Measurements from ENCODE around the gene NPM3. TPM values are rescaled to one million over a fixed set of nuclear protein-coding genes. Genes with fewer than 3 reads are reported as not detected.

NPM3 gene
- total RNA-seq, 1 experiment from 2014 or later: 260 TPM

DNA sequence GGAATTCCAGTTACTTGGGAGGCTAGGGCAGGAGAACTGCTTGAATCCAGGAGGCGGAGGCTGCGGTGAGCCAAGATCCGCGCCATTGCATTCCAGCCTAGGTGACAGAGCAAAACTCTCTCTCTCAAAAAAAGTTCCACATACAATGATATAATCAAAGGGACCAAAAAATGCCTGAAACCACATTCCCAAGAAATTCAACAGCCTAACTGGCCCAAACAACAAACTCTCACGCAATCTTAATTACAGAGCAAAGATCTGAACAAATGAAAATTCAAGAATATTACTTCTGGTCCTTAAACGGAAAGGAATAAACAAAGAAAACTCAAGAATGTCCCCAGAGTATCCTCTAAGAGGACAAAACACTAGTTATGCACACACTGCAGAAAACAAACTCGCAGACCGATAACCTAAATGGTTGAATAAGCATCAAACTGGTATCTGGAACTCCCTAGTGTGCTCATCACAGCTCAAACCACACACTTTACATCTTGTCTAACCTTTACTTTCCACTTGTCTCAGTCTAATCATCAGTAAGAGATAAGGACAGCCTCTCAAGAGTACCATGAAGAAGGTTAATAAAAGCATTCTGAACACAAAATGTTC, 31.3 kb upstream of the NPM3 start (continued):
- TF ChIP-seq, protein P1, sequence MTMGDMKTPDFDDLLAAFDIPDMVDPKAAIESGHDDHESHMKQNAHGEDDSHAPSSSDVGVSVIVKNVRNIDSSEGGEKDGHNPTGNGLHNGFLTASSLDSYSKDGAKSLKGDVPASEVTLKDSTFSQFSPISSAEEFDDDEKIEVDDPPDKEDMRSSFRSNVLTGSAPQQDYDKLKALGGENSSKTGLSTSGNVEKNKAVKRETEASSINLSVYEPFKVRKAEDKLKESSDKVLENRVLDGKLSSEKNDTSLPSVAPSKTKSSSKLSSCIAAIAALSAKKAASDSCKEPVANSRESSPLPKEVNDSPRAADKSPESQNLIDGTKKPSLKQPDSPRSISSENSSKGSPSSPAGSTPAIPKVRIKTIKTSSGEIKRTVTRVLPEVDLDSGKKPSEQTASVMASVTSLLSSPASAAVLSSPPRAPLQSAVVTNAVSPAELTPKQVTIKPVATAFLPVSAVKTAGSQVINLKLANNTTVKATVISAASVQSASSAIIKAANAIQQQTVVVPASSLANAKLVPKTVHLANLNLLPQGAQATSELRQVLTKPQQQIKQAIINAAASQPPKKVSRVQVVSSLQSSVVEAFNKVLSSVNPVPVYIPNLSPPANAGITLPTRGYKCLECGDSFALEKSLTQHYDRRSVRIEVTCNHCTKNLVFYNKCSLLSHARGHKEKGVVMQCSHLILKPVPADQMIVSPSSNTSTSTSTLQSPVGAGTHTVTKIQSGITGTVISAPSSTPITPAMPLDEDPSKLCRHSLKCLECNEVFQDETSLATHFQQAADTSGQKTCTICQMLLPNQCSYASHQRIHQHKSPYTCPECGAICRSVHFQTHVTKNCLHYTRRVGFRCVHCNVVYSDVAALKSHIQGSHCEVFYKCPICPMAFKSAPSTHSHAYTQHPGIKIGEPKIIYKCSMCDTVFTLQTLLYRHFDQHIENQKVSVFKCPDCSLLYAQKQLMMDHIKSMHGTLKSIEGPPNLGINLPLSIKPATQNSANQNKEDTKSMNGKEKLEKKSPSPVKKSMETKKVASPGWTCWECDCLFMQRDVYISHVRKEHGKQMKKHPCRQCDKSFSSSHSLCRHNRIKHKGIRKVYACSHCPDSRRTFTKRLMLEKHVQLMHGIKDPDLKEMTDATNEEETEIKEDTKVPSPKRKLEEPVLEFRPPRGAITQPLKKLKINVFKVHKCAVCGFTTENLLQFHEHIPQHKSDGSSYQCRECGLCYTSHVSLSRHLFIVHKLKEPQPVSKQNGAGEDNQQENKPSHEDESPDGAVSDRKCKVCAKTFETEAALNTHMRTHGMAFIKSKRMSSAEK (CRISPR knock-in tag; IDR thresholded peaks at IDR 0.05; ENCODE audit: borderline replicate concordance): no peak
- TF ChIP-seq, protein P2, sequence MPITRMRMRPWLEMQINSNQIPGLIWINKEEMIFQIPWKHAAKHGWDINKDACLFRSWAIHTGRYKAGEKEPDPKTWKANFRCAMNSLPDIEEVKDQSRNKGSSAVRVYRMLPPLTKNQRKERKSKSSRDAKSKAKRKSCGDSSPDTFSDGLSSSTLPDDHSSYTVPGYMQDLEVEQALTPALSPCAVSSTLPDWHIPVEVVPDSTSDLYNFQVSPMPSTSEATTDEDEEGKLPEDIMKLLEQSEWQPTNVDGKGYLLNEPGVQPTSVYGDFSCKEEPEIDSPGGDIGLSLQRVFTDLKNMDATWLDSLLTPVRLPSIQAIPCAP (CRISPR knock-in tag; IDR thresholded peaks at IDR 0.05): no peak
- TF ChIP-seq, protein P3, sequence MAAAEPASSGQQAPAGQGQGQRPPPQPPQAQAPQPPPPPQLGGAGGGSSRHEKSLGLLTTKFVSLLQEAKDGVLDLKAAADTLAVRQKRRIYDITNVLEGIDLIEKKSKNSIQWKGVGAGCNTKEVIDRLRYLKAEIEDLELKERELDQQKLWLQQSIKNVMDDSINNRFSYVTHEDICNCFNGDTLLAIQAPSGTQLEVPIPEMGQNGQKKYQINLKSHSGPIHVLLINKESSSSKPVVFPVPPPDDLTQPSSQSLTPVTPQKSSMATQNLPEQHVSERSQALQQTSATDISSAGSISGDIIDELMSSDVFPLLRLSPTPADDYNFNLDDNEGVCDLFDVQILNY (CRISPR knock-in tag; IDR thresholded peaks at IDR 0.05): no peak
- TF ChIP-seq CREB1 (CRISPR knock-in tag; IDR thresholded peaks at IDR 0.05): no peak
- no peak for TF ChIP-seq ZNF232 (CRISPR knock-in tag; IDR thresholded peaks at IDR 0.05)

DNA sequence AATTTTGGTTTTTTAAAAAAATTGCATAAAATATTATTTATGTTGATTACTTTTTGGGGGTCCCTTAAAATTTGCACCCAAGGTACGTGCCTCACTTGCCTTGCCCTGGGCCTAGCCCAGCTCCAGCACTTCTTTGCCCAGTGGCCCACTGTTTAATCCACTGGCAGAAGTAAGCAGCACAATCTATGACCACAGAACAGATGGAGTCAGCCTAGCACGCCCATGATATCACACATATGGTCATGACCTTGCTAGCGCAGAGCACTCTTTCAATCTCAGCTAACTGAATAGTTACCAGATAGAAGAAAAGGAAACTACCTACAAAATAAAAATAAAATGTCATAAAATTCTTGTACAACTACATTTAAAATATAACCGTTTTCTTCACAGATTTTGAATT, 29.4 kb upstream of the NPM3 start:
- Mint-ChIP-seq H3K4me3 (no peak overlapping the region), H3K9me3 (no peaks in the 10 kb centered on the region), H3K27me3 (ENCODE audit: low read depth) (no peaks in the 10 kb centered on the region), H3K36me3 (peaks cover 41% of the 10 kb centered on the region), H3K4me1 (peaks cover 34% of the 10 kb centered on the region), H3K27ac (peak overlapping the region; percentile 70; the same call in 1 of the 2 replicates)
- POLR2A ChIA-PET: interaction anchor here (1.0 kb wide), 1 partner anchor 16 kb away, joined by 3 read pairs; no protein-coding TSS in a partner anchor
- TF ChIP-seq, protein P4, sequence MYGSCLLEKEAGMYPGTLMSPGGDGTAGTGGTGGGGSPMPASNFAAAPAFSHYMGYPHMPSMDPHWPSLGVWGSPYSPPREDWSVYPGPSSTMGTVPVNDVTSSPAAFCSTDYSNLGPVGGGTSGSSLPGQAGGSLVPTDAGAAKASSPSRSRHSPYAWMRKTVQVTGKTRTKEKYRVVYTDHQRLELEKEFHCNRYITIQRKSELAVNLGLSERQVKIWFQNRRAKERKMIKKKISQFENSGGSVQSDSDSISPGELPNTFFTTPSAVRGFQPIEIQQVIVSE (CRISPR knock-in tag; IDR thresholded peaks at IDR 0.05; ENCODE audit: borderline replicate concordance): no peak
- CTCF ChIA-PET: no interaction called here
- DNase-seq (ENCODE audit: low spot score) (no peak), ATAC-seq (no peak)

DNA sequence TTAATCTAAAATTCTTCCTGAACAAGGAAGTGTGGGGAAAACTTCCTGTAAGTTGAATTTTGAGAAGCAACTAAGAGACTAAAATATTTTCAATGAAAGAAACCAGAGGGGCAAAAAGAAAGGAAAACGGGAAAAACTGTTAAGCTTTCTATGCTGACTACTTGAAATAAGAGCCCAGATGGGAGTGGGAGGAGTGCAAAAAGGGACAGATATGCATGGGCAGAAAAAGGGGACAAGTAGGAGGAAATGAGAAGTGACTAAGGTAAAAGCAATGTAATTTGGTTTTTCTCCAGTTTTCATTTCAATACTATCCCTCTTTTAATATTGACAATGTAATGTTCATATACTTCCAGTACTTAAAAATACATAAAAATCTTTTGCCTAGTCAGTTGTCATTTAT, 23.9 kb upstream of the NPM3 start:
- ChIA-PET POLR2A (no interaction called here), CTCF (no interaction called here)
- Mint-ChIP-seq H3K9me3 (no peaks in the 10 kb centered on the region), H3K4me1 (peaks cover 3% of the 10 kb centered on the region; the same call in 1 of the 2 replicates), H3K27ac (no peak overlapping the region), H3K36me3 (peaks cover 69% of the 10 kb centered on the region), H3K4me3 (no peak overlapping the region), H3K27me3 (ENCODE audit: low read depth) (no peaks in the 10 kb centered on the region)
- DNase-seq (ENCODE audit: low spot score): no peak
- no peak for ATAC-seq
- no peak for TF ChIP-seq CBFB (CRISPR knock-in tag; IDR thresholded peaks at IDR 0.05; ENCODE audit: low read depth)
- no peak for TF ChIP-seq MXD4 (CRISPR knock-in tag; IDR thresholded peaks at IDR 0.05; ENCODE audit: borderline replicate concordance)
- TF ChIP-seq, protein P5, sequence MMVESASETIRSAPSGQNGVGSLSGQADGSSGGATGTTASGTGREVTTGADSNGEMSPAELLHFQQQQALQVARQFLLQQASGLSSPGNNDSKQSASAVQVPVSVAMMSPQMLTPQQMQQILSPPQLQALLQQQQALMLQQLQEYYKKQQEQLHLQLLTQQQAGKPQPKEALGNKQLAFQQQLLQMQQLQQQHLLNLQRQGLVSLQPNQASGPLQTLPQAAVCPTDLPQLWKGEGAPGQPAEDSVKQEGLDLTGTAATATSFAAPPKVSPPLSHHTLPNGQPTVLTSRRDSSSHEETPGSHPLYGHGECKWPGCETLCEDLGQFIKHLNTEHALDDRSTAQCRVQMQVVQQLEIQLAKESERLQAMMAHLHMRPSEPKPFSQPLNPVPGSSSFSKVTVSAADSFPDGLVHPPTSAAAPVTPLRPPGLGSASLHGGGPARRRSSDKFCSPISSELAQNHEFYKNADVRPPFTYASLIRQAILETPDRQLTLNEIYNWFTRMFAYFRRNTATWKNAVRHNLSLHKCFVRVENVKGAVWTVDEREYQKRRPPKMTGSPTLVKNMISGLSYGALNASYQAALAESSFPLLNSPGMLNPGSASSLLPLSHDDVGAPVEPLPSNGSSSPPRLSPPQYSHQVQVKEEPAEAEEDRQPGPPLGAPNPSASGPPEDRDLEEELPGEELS (CRISPR knock-in tag; IDR thresholded peaks at IDR 0.05): no peak
- TF ChIP-seq TCF7 (CRISPR knock-in tag; IDR thresholded peaks at IDR 0.05; ENCODE audit: low read depth): no peak
- no peak for TF ChIP-seq SOX15 (CRISPR knock-in tag; IDR thresholded peaks at IDR 0.05)
- TF ChIP-seq, protein P6, sequence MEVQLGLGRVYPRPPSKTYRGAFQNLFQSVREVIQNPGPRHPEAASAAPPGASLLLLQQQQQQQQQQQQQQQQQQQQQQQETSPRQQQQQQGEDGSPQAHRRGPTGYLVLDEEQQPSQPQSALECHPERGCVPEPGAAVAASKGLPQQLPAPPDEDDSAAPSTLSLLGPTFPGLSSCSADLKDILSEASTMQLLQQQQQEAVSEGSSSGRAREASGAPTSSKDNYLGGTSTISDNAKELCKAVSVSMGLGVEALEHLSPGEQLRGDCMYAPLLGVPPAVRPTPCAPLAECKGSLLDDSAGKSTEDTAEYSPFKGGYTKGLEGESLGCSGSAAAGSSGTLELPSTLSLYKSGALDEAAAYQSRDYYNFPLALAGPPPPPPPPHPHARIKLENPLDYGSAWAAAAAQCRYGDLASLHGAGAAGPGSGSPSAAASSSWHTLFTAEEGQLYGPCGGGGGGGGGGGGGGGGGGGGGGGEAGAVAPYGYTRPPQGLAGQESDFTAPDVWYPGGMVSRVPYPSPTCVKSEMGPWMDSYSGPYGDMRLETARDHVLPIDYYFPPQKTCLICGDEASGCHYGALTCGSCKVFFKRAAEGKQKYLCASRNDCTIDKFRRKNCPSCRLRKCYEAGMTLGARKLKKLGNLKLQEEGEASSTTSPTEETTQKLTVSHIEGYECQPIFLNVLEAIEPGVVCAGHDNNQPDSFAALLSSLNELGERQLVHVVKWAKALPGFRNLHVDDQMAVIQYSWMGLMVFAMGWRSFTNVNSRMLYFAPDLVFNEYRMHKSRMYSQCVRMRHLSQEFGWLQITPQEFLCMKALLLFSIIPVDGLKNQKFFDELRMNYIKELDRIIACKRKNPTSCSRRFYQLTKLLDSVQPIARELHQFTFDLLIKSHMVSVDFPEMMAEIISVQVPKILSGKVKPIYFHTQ (CRISPR knock-in tag; IDR thresholded peaks at IDR 0.05): no peak
- no peak for TF ChIP-seq NFYB (CRISPR knock-in tag; conservative IDR thresholded peaks at IDR 0.05; ENCODE audit: low read depth)
- TF ChIP-seq, protein P7, sequence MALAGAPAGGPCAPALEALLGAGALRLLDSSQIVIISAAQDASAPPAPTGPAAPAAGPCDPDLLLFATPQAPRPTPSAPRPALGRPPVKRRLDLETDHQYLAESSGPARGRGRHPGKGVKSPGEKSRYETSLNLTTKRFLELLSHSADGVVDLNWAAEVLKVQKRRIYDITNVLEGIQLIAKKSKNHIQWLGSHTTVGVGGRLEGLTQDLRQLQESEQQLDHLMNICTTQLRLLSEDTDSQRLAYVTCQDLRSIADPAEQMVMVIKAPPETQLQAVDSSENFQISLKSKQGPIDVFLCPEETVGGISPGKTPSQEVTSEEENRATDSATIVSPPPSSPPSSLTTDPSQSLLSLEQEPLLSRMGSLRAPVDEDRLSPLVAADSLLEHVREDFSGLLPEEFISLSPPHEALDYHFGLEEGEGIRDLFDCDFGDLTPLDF (CRISPR knock-in tag; IDR thresholded peaks at IDR 0.05): no peak
- TF ChIP-seq, protein P8, sequence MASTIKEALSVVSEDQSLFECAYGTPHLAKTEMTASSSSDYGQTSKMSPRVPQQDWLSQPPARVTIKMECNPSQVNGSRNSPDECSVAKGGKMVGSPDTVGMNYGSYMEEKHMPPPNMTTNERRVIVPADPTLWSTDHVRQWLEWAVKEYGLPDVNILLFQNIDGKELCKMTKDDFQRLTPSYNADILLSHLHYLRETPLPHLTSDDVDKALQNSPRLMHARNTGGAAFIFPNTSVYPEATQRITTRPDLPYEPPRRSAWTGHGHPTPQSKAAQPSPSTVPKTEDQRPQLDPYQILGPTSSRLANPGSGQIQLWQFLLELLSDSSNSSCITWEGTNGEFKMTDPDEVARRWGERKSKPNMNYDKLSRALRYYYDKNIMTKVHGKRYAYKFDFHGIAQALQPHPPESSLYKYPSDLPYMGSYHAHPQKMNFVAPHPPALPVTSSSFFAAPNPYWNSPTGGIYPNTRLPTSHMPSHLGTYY (CRISPR knock-in tag; IDR thresholded peaks at IDR 0.05): no peak
- TF ChIP-seq ZNF396 (CRISPR knock-in tag; IDR thresholded peaks at IDR 0.05; ENCODE audit: borderline replicate concordance): no peak
- TF ChIP-seq SP1 (CRISPR knock-in tag; conservative IDR thresholded peaks at IDR 0.05): no peak
- TF ChIP-seq JAZF1 (CRISPR knock-in tag; IDR thresholded peaks at IDR 0.05): no peak
